Colonic mucosa (tissue), 4 donors: ENCODE data around the gene DMKN. TPM values are rescaled to one million over a fixed set of nuclear protein-coding genes. Genes with fewer than 3 reads are reported as not detected.
"Not testable (repeated sequence)": the region's sequence is repeated elsewhere in the genome, so short reads cannot be mapped to it uniquely, and the experiment has no call there.

ENCODE experiments used
- DNase-seq: peaks from one replicate; pipeline ENCODE4 v3.0.0-alpha.2; 2020
- H3K27ac ChIP-seq: fragments of 200-600 bp; one replicate; pipeline ENCODE4 v1.8.0; 2021
- H3K27me3 ChIP-seq: fragments of 200-600 bp; one replicate; pipeline ENCODE4 v1.8.0; 2021
- H3K36me3 ChIP-seq: fragments of 200-600 bp; one replicate; pipeline ENCODE4 v1.8.0; 2021
- H3K4me1 ChIP-seq: fragments of 200-600 bp; one replicate; pipeline ENCODE4 v1.8.0; 2021; ENCODE audit warnings: mild to moderate bottlenecking
- H3K4me3 ChIP-seq: fragments of 200-600 bp; one replicate; pipeline ENCODE4 v1.8.0; 2021
- H3K9ac ChIP-seq, 2 donors: one replicate each; pipeline ENCODE4 v1.7.0; 2013; ENCODE audit warnings: control low read depth in 2 of 2, low read depth in 2 of 2, low read length in 2 of 2
- H3K9me3 ChIP-seq: fragments of 200-600 bp; one replicate; pipeline ENCODE4 v1.8.0; 2021
- CTCF ChIP-seq: fragments of 200-600 bp; IDR thresholded peaks from one replicate; pipeline ENCODE4 v1.8.0; 2022; ENCODE audit warnings: antibody characterized with exemption, mild to moderate bottlenecking
- intact Hi-C: fragments of 100-400 bp; cut with DNase I; formaldehyde crosslinking; loops from one replicate; pipeline ENCODE4 v1.14.1; 2022
- total RNA-seq, 2 donors: library from RNA; stranded (reverse); fragmentation: NEBNext Ultra II Directional in 1 of 2; extraction: Animal tissue kit (Norgen Biotek cat#: 25700) in 1 of 2; gene quantifications; one replicate each; pipeline ENCODE4 v1.2.1, GENCODE V29; 2021
- donor health status: healthy.
- donor health status: DM: no; HTN: no; CAD: no.
- donor health status: DM: no; HTN: no; CAD: no.

DMKN gene
- total RNA-seq, 2 donors from 2014 or later: 12.8 to 14.6 TPM

GRCh38 chr19:35470128-35470527 is 43.3 kb downstream of the DMKN start:
- H3K4me3 ChIP-seq: no peak overlapping the region
- H3K4me1 ChIP-seq: no peaks in the 10 kb centered on the region
- intact Hi-C loops: no loop called here

GRCh38 chr19:35468637-35469036 is 44.8 kb downstream of the DMKN start:
- Histone ChIP-seq H3K9me3 (no peaks in the 10 kb centered on the region), H3K4me3 (no peak overlapping the region), H3K4me1 (no peaks in the 10 kb centered on the region), H3K27me3 (no peaks in the 10 kb centered on the region), H3K9ac (no peak overlapping the region), H3K36me3 (no peaks in the 10 kb centered on the region), H3K27ac (no peak overlapping the region)
- peak; percentile 57 for TF ChIP-seq CTCF
- DNase-seq: peak; percentile 45
- intact Hi-C loops: loop anchor here (2.0 to 5.0 kb wide), 2 partner anchors 46 to 116 kb away; no protein-coding TSS in a partner anchor

More at GRCh38 chr19:35470128-35470527, 43.3 kb downstream of the DMKN start:
- no peaks in the 10 kb centered on the region for H3K9me3 ChIP-seq
- H3K36me3 ChIP-seq: no peaks in the 10 kb centered on the region
- no peaks in the 10 kb centered on the region for H3K27me3 ChIP-seq
- DNase-seq: no peak
- H3K27ac ChIP-seq: no peak overlapping the region
- no peak for TF ChIP-seq CTCF
- no peak overlapping the region for H3K9ac ChIP-seq

DNA sequence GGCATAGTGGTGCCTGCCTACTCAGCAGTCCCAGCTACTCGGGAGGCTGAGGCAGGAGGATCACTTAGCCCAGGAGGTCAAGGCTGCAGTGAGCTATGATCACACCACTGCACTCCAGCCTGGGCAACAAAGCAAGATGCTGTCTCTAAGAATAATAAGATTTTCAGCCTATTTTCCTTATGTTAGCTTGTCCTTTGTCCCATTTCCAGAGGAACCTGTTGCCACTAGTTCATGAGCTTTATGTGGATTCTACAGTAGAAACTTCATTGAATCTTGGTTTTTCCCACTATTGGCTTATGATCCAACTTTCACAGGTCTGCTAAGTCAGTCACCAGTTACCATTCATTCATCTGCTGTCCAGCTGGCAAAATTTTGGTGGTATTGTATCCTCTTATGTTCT is 47.2 kb downstream of the DMKN start:
- no peak for TF ChIP-seq CTCF
- intact Hi-C loops: loop anchor here (5.0 kb wide), 1 partner anchor 44 kb away; no protein-coding TSS in a partner anchor
- no peaks in the 10 kb centered on the region for H3K27me3 ChIP-seq

GRCh38 chr19:35462956-35463355 is 50.5 kb downstream of the DMKN start:
- H3K4me1 ChIP-seq, H3K27me3 ChIP-seq, intact Hi-C loops, DNase-seq, H3K4me3 ChIP-seq, H3K9me3 ChIP-seq, H3K27ac ChIP-seq, H3K9ac ChIP-seq, H3K36me3 ChIP-seq: not testable (repeated sequence)

More for the DNA sequence above, 47.2 kb downstream of the DMKN start:
- H3K4me3 ChIP-seq: no peak overlapping the region
- H3K27ac ChIP-seq: no peak overlapping the region
- no peaks in the 10 kb centered on the region for H3K9me3 ChIP-seq
- H3K36me3 ChIP-seq: no peaks in the 10 kb centered on the region
- no peak overlapping the region for H3K9ac ChIP-seq
- H3K4me1 ChIP-seq: no peaks in the 10 kb centered on the region
- no peak for DNase-seq

DNA sequence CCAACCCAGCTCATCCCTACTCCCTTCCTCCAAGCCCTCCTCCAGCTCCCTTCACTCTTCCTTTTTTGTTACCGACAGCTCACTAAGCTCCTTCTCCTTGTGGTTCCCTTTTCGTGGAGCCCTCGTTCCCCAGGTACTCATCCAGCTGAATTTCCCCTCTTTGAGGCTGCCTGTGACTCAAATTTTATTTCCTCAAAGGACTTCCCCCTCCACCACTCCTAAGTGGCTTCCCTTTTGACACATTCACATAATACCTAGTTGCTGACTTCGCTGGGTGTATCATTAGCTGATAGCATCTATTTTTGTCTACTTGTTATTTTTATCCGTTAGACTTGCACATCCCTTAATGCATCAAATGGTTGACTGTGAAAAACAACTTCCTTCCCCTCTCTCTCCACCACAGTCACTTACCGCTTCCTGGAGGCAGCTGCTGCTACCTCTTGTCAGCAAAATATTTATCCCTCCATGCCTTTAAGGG is 50.9 kb downstream of the DMKN start:
- Histone ChIP-seq H3K9ac (no peak overlapping the region), H3K4me1 (no peaks in the 10 kb centered on the region), H3K27ac (peak overlapping the region; percentile 12), H3K9me3 (no peaks in the 10 kb centered on the region), H3K27me3 (no peaks in the 10 kb centered on the region), H3K36me3 (no peaks in the 10 kb centered on the region), H3K4me3 (no peak overlapping the region)
- intact Hi-C loops: no loop called here
- no peak for TF ChIP-seq CTCF
- peak; percentile 27 for DNase-seq

DNA sequence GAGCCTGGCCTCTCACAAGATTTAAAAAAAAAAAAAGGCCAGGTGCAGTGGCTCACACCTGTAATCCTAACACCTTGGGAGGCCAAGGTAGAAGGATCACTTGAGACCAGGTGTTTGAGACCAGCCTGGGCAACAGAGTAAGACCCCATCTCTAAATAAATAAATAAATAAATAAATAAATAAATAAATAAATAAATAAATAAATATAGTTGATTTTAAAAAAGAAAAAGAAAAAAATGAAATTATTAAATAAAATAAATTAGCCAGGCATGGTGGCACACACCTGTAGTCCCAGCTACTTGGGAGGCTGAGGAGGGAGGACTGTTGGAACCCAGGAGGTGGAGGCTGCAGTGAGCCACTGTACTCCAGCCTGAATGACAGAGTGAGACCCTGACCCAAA is 51.7 kb downstream of the DMKN start:
- H3K4me1 ChIP-seq, H3K36me3 ChIP-seq, H3K9ac ChIP-seq, H3K27ac ChIP-seq, DNase-seq, intact Hi-C loops, H3K4me3 ChIP-seq, H3K9me3 ChIP-seq, H3K27me3 ChIP-seq: not testable (repeated sequence)
